Measurements from ENCODE around the gene IRGC.
"Not testable (repeated sequence)": the region's sequence is repeated elsewhere in the genome, so short reads cannot be mapped to it uniquely, and the experiment has no call there.

Gene IRGC, protein sequence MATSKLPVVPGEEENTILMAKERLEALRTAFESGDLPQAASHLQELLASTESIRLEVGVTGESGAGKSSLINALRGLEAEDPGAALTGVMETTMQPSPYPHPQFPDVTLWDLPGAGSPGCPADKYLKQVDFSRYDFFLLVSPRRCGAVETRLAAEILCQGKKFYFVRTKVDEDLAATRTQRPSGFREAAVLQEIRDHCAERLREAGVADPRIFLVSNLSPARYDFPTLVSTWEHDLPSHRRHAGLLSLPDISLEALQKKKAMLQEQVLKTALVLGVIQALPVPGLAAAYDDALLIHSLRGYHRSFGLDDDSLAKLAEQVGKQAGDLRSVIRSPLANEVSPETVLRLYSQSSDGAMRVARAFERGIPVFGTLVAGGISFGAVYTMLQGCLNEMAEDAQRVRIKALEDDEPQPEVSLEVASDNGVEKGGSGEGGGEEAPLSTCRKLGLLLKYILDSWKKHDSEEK

DNA sequence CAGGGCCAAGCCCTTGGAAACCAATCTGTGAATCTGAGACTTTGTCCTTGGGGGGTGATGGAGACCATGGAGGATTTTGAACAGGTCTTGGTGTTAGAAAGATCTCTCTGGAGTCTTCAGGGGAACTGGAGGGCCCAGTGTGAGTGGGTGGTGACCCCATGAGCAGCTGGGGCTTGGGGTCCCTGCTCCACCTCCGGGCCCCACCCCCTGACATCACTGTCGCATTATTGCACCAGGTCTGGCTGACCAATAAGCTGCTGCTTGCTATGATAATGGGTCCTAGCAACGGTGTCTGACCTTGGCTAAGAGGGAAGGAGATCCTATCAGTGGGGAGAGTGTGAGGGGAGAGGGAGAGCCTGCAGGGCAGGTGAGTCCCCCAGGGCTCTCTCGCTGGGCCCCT, at the start of gene IRGC:
TSS of gene IRGC (plus strand) at position 301 of the 400 bp plus-strand sequence. CDS start 2,483 bp downstream, outside the sequence.
- no peak for DNase-seq (ENCODE audit: low read depth)

DNA sequence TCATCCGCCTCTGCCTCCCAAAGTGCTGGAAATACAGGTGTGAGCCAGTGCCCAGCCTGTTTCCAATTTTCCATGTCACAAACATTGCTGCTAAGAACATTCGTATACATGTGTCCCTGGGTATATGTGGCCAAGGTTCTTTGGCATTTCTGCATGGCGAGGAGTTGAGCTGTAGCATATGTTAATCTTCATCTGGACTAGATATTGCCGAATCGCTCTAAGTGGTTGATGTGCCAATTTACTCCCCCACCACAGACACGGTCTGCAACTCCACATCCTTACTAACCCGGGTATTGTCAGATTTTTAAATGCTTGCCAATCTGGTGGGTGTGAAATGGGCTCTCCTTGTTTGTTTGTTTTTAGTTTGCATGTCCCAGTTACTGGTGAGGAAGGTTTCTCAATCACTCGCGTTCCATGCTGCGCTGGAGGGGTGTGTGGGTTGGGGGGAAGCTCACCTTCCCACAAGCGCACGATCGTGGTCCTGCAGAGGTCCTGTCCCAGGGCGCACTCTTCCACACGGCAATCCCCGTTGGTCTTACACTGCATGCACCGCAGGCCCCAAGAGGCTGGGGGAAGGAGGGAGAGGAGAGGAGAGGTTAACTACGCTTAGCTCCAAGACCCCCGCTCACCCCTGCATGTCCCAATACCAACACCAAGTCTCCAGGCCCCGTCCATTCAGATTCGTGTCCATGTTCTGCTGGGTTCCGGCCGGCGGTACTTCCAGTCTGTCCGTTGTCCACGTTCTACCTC, 48.6 kb upstream of the IRGC start:
- no peak for DNase-seq (ENCODE audit: low read depth)

DNA sequence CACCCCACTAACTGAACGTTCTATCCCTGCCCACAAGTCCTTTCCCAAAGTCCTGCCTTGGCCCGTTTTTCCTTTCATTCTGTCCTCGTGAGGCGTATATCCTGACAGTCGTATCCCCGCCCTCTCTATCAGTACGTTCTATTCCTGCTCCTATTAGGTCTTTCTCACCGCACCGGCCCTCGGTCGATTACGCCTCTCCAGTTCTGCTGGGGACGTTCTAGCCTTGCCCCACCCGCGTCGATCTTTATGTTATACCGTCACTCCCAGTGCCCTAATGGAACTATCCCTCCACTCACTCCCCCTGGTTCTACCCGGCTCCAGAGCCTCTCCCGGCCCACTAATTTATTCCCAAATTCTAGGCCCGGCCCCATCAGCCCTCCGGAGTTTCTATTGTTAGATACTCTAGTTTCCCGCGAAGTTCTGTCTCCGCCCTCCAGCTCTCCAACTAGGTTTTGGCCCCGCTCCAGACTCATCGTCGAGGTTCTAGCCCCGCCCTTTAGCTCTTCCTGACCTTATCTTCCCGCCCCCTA, 47.9 kb upstream of the IRGC start:
- no peak for DNase-seq (ENCODE audit: low read depth)

DNA sequence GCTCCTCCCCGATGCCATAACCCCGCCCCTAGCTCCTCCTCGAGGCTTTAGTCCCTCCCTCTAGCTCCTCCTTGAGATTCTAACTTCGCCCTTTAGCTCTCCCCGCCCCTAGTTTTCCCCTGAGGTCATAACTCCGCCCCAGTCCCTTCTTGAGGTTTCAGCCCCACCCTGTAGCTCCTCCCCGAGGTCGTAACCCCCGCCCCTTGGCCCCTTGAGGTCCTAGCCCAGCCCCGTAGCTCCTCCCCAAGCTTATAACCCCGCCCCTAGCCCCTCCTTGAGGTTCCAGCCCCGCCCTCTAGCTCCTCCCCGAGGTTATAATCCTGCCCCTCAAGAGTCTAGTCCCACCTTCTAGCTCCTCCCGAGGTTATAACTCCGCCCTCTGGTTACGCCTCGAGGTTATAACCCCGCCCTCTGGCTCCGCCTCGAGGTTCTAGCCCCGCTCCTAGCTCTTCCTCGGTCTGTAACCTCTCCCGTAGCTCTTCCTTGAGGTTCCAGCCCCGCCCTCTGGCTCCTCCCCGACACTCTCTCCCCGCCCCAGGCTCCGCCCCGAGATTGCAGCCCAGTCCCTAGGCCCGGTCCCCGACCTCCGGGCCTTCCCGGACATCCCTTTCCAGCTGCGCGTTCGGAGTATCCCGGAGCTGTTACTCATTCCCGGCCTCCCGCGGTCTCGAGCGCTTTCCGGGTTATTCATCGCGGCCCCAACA, 47.3 kb upstream of the IRGC start:
- peak; percentile 98 for DNase-seq (ENCODE audit: low read depth)

DNA sequence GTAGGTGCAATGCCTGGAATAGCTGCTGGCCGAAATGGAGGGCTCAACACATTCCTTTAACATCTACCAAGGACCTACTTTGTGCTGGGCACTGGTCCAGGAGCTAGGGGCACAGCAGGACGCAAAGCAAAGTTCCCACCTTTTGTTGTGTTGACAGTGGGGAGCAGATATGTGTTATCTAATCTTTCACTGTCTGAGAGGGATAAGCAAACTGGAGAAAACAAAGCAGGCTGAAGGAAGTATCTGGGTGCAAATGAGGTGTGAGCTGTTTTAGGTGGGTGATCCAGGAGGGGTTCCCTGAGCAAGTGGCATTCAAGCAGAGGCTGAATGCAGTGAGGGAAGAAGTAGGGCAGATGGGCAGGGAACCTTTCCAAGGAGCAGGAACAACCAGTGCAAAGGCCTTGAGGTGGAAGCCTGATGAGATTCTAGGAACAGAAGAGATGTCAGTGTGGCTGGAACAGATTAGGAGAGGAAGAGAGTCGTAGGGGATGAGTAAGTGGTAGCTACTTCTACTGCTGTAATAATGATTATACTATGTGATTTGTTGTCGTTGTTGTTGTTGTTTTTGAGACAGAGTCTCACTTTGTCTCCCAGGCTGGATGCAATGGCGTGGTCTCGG, 43.7 kb upstream of the IRGC start:
- no peak for DNase-seq (ENCODE audit: low read depth)

DNA sequence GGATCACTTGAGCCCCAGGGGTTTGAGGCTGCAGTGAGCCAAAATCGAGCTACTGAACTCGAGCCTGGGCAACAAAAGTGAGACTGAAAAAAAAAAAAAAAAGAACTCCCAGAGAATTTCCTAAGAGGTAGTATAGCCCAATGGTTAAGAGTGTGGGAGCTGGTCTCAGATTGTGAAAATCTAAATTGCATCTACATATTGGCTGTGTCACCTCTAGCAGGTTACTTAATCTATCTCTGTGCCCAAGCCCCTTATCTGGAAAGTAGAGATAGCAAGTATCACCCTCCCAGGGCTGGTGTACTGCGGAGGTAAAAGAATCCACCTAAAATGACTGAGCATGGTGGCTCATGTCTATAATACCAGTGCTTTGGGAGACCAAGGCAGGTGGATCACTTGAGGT, 42.2 kb upstream of the IRGC start:
- DNase-seq (ENCODE audit: low read depth), result no peak

DNA sequence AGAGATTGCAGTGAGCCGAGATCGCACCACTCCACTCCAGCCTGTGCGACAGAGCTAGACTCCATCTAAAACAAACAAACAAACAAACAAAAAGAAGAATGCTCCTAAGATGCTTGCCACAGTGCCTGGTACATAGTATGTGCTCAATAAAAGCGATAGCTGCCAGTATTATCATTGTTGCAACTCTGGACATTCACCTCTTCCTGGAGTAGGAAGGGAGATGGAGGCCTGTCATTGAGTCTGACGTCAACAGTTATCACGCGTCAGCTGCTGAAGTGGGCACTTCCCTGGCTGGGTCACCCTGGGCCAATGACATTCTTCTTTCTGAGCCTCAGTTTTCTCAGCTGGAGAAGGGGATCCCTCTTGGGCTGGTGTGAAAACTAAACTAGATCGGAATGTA, 41.7 kb upstream of the IRGC start:
- no peak for DNase-seq (ENCODE audit: low read depth)

DNA sequence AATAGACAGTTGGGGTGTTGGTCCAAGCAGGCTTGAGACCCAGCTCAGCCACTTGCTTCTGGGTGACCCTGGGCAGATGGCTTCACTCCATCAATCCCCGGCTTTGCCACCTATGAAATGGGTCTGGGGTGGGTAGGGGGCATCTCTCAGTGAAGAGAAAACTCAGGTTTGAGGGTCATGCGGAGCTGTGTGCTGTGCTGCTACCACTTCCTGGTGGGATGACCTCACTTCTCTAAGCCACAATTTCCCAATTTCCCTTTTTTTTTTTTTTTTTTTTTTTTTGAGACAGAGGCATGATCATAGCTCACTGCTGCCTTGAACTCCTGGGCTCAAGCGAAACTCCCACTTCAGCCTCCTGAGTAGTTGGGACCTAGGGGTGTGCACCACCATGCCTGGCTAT, 41.3 kb upstream of the IRGC start:
- no peak for DNase-seq (ENCODE audit: low read depth)

DNA sequence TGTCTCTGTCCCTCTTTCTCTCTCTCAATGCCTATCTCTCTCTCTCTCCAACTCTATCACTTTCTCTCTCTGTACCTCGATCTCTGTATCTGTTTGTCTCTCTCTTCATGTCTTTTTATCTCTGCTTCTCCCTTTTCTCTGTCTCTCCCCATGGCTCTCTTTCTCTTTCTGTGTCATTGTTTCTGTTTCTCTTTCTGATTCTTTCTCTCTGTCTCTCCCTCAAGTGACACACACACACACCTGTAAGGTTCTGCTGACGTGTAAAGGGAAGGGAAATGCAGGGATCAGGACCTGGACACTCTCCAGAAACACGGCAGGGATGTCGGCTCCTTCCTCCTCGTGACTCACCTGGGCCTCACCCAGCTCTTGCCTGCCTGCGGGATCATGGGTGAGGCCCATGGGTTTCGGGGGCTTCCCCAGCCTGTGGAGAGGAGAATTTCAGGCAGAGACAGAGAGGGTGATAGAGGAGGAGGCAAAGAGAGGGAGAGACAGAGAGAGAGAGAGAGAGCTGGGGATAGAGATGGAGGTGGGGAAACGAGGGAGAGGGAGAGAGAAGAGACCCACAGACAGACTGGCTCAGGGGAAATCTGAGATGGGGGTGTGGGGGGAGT, 40.5 kb upstream of the IRGC start:
- DNase-seq (ENCODE audit: low read depth), result no peak

DNA sequence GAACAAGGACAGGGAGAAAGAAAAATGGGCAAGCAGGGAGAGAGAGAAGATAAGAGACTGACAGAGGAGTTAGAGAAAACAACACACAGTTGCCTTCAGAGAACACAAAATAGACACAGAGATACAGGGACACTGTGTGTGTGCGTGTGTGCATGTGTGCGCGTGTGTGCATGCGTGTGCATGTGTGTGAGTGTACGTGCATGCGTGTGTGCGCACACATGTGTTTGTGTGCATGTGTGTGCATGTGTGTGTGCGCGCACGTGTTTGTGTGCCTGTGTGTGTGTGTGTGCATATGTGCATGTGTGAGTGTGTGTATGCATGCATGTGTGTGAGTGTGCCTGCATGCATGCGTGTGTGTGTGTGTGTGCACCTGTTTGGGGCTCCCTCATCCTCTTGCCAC, 40.0 kb upstream of the IRGC start:
- DNase-seq (ENCODE audit: low read depth), result no peak

DNA sequence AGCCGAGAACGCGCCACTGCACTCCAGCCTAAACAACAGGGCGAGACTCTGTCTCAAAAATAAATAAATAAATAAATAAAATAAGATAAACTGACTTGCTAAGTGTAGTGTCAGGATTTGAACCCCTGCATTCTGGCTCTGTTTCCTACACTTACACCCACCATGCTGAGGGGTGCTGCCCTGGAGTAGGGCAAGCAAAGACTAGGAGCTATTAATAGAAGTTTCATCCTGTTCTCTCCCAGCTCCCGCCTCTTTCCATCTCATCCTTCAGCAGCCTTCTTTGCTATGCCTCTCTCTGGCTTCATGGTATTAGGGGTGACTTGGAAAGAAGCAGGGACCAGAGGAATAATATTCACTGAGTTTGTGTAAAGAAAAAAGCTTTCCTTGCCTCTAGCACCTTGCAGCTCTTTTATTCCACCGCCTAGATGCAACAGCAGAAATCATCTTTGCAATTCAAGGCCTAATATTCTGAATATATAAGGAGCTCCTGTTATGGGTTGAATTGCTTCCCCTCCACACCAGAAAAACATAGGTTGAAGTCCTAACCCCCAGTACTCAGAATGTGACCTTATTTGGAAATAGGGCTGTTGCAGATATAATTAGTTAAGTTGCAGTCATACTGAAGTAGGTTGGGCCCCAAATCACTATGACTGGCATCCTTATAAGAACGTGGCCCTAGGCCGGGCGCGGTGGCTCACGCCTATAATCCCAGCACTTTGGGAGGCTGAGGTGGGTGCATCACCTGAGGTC, 37.2 kb upstream of the IRGC start:
- DNase-seq (ENCODE audit: low read depth), result no peak

DNA sequence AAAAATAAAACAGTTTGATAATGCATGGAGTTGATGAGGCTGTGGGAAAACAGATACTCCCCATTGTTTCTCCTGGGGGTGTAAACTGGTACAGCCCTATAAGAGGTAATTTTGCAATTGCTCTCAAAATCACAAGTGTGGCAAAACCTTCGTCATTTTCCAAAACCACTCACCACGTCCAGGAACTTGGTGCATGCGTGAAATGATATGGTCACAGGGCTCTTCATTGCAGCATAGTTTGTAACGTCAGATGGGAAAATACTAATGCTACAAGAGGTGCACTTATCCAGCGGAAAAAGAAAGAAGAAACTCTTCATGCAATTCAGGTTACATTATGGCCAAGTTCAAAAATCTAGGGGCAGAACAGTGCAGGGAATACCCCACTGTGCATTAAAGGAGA, 34.1 kb upstream of the IRGC start:
- DNase-seq (ENCODE audit: low read depth), result no peak

DNA sequence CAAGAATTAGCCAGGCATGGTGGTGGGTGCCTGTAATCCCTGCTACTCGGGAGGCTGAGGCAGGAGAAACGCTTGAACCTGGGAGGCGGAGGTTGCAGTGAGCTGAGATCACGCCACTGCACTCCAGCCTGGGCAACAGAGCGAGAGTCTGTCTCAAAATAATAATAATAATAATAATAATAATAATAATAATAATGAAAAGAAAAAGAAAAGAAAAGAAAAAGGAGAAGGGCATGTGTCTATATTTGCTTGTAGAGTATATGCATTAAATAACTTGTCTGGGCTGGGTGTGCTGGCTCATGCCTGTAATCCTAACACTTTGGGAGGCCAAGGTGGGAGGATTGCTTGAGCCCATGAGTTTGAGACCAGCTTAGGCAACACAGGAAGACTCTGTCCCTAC, 33.6 kb upstream of the IRGC start:
- not testable (repeated sequence) for DNase-seq (ENCODE audit: low read depth)

DNA sequence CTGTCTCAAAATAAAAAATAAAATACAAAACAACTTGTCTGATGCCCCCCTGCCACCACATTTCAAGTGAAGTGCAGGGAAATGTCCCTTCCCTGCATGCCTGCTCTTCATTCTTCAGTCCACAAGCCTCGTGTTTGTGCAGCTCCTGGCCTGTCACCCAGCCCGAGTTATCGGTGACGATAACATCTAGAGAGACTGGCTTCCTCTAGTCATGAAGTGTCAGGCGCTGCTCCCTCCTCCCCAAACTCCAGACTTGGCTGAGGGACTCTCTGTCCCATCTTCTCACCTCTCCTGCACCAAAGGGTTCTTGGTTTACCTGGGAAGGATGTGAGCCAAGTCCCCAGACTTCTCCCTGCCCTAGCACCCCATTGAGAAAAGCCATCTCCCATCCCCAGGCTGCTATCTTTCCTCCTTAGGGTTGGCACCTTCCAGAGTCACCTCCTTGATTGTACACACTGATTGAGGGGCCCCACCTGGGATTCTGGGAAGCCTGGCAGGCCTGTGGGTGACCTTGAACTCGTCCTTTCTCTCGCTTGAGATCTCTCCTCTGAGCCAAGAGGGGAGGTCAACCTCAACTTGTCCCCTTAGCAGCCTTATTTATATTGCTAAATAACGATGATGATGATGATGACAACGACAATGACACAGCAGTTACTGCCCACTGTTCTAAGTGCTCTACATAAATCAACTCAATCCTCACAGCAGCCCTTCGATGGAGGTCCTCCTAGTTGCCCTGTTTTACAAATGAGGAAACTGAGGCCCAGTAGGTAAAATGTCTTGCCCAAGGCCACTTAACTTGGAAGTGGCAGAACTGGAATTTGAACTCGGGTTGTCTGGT, 32.8 kb upstream of the IRGC start:
- no peak for DNase-seq (ENCODE audit: low read depth)

DNA sequence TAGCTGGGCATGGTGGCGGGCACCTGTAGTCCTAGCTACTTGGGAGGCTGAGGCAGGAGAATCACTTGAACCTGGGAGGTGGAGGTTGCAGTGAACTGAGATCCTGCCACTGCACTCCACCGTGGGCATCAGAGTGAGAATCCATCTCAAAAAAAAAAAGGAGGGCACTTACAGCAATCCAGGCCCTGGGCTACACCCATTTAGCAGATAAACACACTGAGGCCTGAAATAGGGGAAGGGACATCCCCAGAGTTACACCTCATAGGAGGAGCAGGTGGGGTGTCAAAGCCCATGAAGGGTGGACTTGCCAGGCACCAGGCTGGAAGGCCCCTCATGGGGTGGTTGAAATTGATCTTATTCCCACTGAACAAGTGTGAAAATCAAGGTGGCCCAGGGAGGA, 32.0 kb upstream of the IRGC start:
- DNase-seq (ENCODE audit: low read depth), result no peak

DNA sequence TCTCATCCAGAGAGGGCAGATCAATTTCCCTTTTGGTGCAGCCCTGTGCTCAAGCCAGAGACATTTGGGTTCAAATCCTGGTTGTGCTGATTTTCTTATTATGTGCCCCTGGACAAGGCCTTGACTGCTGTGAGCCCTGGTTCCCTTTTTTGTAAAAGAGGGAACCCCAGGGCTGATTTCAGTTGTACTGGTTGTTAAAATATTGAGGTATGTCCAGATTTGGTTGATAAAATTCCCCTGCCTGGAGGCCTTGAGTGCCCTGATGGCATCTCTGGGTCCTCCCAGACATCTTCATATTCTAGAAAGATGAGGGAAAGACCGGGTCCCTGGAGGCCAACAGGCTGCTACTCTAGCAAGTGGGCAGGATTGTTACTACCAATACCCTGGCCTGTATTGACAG, 31.6 kb upstream of the IRGC start:
- no peak for DNase-seq (ENCODE audit: low read depth)

DNA sequence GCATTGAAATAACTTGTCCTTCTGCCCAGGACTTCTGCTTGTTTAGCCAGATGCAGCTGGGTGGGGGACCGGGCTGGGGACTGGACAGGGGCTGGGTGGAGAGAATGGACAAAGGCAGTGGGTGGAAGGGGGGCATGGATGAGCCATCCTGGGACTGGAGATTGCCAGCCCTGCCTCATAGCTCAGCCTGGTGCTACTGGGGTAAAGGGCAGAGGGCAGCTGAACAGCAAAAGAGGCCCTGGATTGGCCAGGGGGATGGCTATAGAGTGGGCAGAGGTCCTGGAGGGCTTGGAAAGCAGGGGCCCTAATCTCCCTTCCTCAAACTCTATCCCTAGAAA, 28.2 kb upstream of the IRGC start:
- no peak for DNase-seq (ENCODE audit: low read depth)

DNA sequence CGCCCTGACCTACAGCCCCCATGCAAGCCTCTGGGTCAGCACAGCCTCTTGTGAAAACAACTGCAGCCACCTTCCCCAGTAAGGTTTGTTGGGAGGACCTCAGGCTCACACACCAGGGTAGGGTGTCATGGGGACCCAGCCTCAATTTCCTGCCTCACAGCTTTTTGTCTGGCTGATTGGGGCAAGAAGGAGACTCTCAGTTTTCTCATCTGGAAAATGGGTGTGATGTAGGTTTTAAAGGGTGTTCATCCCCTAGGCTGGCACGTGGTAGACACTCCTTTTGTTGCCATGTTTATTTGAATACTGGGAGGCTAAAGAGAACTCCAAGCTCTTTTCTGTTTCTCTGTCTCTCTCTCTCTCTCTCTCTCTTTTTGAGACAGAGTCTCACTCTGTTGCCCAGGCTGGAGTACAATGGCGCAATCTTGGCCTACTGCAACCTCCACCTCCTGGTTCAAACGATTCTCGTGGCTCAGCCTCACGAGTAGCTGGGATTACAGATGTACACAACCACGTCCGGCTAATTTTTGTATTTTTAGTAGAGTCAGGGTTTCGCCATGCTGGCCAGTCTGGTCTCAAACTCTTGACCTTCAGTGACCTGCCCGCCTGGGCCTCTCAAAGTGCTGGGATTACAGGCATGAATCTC, 27.7 kb upstream of the IRGC start:
- no peak for DNase-seq (ENCODE audit: low read depth)

DNA sequence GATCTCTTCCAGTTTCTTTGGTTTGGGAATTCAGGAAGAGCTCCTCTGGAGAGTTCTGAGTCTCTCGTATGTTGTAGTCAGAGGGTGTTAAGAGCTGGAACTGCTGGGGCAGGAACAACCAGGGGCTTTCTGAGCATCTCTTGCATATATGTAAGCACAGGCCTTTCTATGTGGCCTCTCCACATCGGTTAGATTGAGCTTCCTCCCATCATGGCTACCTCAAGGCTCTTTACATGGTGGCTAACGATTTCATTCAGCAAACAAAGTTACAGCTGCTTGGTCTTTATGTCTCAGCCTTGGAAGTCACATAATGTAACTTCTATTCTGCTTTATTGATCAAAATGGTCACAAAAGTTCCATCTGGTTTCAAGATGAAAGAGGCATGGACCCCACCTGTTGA, 25.4 kb upstream of the IRGC start:
- DNase-seq (ENCODE audit: low read depth), result no peak

DNA sequence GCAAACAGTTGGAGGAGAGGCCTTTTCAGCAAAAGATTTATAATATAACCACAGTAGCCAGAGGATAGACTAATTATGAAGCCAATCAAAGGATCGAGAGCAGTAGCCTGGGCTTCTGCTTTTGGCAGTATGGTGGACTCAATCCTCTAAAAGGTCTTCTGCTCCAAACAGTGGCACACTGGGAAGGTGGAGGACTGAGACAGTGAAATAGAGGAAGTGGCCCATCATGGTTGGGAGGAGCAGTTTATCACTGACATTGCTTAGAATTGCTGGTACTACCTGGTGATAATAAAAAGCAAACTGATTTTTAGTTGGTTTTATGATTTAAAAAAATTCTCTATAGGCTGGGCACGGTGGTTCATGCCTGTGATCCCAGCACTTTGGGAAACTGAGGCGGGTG, 25.0 kb upstream of the IRGC start:
- DNase-seq (ENCODE audit: low read depth), result no peak
